Measurements from ENCODE around the gene ATP10A.

ATP10A gene

GRCh38 chr15:25679964-25680685, 183.0 kb downstream of the ATP10A start:
- Mint-ChIP-seq H3K4me3 (no peak overlapping the region), H3K27me3 (no peaks in the 10 kb centered on the region), H3K27ac (no peak overlapping the region), H3K4me1 (no peaks in the 10 kb centered on the region), H3K9me3 (no peaks in the 10 kb centered on the region), H3K36me3 (ENCODE audit: low read depth) (peaks cover 41% of the 10 kb centered on the region)
- DNase-seq (no peak), ATAC-seq (no peak)

GRCh38 chr15:25679492-25679891, 183.6 kb downstream of the ATP10A start:
- Mint-ChIP-seq H3K9me3 (no peaks in the 10 kb centered on the region), H3K4me3 (no peak overlapping the region), H3K36me3 (ENCODE audit: low read depth) (peaks cover 35% of the 10 kb centered on the region), H3K4me1 (no peaks in the 10 kb centered on the region), H3K27ac (no peak overlapping the region), H3K27me3 (no peaks in the 10 kb centered on the region)
- ATAC-seq = no peak
- DNase-seq = no peak

DNA sequence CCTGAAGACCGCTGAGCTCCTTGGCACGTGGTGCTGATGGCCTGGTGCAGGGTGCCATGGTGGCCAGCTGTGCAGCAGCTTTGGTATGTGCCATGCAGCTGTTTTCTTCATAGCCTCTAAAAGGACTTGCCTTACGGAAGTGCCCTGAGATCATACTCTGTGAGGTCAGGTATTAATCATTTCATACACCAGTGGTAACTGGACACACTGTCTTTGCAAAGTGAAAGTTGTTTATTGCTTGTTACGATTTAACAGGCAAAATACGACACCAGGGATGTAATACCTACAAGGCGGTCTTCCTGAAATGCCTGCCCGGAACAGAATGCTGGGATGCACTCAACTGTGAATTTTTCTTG, 184.6 kb downstream of the ATP10A start:
- Mint-ChIP-seq H3K27me3 (no peaks in the 10 kb centered on the region), H3K27ac (no peak overlapping the region), H3K9me3 (no peaks in the 10 kb centered on the region), H3K4me3 (no peak overlapping the region), H3K4me1 (no peaks in the 10 kb centered on the region), H3K36me3 (ENCODE audit: low read depth) (peaks cover 25% of the 10 kb centered on the region)
- ATAC-seq (no peak), DNase-seq (no peak)

DNA sequence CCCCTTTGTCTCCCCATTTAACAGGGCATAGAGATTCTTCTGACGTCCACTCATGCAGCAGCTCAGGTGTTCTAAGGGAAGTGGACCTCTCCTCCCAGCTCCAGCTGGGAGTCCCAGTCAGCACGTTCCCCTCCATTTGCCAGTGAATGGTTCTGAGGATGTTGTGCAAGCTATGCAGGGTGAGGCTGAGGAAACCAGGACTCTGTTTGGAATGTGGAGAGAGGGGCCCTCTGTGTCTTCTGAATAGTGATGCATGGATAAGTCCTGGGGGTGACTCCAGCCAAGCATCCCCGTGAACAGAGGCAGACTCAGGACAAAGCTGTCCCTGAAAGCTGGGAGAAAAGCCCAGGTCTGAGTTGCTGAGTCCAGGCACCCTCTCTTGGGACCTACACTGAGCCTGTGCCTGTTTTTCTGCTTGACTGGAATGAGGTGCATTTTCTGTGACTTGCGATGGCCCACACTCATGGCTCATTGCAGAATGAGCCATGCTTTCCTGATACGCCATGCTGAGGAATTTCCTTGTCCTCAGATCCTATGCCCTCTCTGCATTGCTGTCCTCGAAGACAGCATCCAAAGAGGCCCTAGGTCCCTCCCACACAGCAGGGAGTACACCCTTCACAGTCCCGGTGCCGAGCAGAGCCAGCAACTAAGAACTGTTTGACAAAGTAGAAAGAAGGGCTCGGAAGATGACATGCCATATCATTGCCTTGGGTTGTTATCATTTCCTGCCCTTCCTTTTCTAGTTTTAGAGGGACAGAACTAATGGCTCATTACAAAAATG, 185.2 kb downstream of the ATP10A start:
- ATAC-seq (no peak), DNase-seq (no peak)
- no peaks in the 10 kb centered on the region for H3K27me3 Mint-ChIP-seq
- peaks cover 20% of the 10 kb centered on the region for H3K36me3 Mint-ChIP-seq (ENCODE audit: low read depth)
- no peaks in the 10 kb centered on the region for H3K4me1 Mint-ChIP-seq
- H3K27ac Mint-ChIP-seq = no peak overlapping the region
- H3K4me3 Mint-ChIP-seq = no peak overlapping the region
- no peaks in the 10 kb centered on the region for H3K9me3 Mint-ChIP-seq

DNA sequence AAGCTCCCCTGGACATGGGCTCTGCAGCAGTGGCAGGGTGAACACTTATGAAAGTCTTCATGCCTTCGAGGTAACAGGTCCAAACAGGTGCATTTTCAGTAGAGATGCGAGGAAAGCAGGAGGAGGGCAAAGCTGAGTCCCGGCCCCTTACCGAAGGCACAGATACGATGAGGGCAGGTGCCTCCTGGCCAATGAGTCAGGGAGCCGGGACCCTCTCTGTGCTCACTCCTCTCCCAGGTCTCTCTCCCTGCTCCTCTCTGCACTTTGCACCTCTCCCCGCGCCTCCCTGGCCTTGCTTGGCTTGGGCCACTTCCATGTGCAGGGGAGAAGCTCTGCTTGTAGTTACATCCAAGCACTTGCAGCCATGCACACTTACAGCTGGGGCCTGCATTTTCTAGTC, 187.1 kb downstream of the ATP10A start:
- DNase-seq = no peak
- H3K9me3 Mint-ChIP-seq = no peaks in the 10 kb centered on the region
- H3K27me3 Mint-ChIP-seq = peaks cover 4% of the 10 kb centered on the region
- H3K36me3 Mint-ChIP-seq (ENCODE audit: low read depth) = peaks cover 14% of the 10 kb centered on the region
- no peak overlapping the region for H3K4me3 Mint-ChIP-seq
- H3K4me1 Mint-ChIP-seq = peaks cover 2% of the 10 kb centered on the region
- H3K27ac Mint-ChIP-seq = no peak overlapping the region
- ATAC-seq = no peak

- ATAC-seq (no peak), DNase-seq (no peak)
- Mint-ChIP-seq H3K27ac (no peak overlapping the region), H3K4me3 (no peak overlapping the region), H3K4me1 (peaks cover 2% of the 10 kb centered on the region), H3K36me3 (ENCODE audit: low read depth) (peaks cover 10% of the 10 kb centered on the region), H3K9me3 (no peaks in the 10 kb centered on the region), H3K27me3 (peaks cover 4% of the 10 kb centered on the region)
Measured at GRCh38 chr15:25675396-25675795, 187.7 kb downstream of the ATP10A start.

DNA sequence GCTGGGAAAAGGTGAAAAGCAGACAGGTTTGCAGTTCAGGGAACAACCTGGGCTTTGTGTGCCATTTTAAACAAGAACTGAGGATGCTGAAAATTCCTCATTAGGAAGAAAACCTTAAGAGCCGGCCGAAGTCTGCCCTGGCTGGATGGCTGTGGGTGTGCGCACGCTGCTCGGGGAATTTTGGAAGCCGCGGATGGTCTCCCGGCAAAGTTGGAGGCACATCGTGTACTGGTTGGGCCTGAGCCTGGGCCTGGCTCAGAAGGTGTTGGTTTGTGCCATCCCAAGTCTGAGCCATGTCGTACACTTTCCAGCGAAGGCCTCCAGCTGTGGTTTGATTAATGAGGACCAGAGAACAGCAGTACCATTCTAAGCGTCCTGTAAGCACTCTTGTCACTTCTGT, 188.2 kb downstream of the ATP10A start:
- no peaks in the 10 kb centered on the region for H3K9me3 Mint-ChIP-seq
- H3K27ac Mint-ChIP-seq = no peak overlapping the region
- ATAC-seq = no peak
- H3K4me1 Mint-ChIP-seq = peaks cover 2% of the 10 kb centered on the region
- peaks cover 5% of the 10 kb centered on the region for H3K36me3 Mint-ChIP-seq (ENCODE audit: low read depth)
- no peak for DNase-seq
- no peak overlapping the region for H3K4me3 Mint-ChIP-seq
- peaks cover 4% of the 10 kb centered on the region for H3K27me3 Mint-ChIP-seq

- peaks cover 7% of the 10 kb centered on the region for H3K27me3 Mint-ChIP-seq
- no peak overlapping the region for H3K27ac Mint-ChIP-seq
- H3K36me3 Mint-ChIP-seq (ENCODE audit: low read depth) = peaks cover 4% of the 10 kb centered on the region
- no peak overlapping the region for H3K4me3 Mint-ChIP-seq
- H3K4me1 Mint-ChIP-seq = peaks cover 2% of the 10 kb centered on the region
- DNase-seq (no peak), ATAC-seq (no peak)
- H3K9me3 Mint-ChIP-seq = no peaks in the 10 kb centered on the region
Measured at GRCh38 chr15:25673972-25674371, 189.2 kb downstream of the ATP10A start.

GRCh38 chr15:25673351-25673750, 189.8 kb downstream of the ATP10A start:
- DNase-seq (no peak), ATAC-seq (no peak)
- no peak overlapping the region for H3K4me3 Mint-ChIP-seq
- peaks cover 2% of the 10 kb centered on the region for H3K36me3 Mint-ChIP-seq (ENCODE audit: low read depth)
- no peaks in the 10 kb centered on the region for H3K9me3 Mint-ChIP-seq
- H3K27me3 Mint-ChIP-seq = peaks cover 13% of the 10 kb centered on the region
- peaks cover 2% of the 10 kb centered on the region for H3K4me1 Mint-ChIP-seq
- no peak overlapping the region for H3K27ac Mint-ChIP-seq

GRCh38 chr15:25671132-25671531, 192.0 kb downstream of the ATP10A start:
- DNase-seq (no peak), ATAC-seq (no peak)
- H3K27me3 Mint-ChIP-seq = peaks cover 18% of the 10 kb centered on the region
- H3K4me3 Mint-ChIP-seq = no peak overlapping the region
- H3K9me3 Mint-ChIP-seq = no peaks in the 10 kb centered on the region
- peaks cover 2% of the 10 kb centered on the region for H3K36me3 Mint-ChIP-seq (ENCODE audit: low read depth)
- no peak overlapping the region for H3K27ac Mint-ChIP-seq
- H3K4me1 Mint-ChIP-seq = peaks cover 2% of the 10 kb centered on the region

DNA sequence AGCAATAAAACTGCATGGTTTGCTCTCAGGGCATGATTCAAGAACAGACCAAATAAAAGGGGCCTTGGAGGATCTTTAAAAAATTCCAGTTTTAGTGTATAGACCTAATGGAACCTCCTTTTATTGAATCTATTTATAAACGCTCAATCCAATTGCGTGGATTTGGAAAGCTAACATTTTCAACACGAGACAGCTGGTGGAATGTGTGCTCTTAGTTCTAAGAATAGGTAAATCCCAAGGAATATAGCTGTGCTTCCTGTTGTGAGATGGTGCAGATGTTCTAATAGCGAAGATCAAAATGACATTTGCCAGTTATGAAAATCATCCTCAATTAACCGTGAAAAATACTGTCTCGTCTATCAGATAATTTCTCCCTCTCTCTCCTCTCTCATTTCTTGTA, 192.5 kb downstream of the ATP10A start:
- H3K4me3 Mint-ChIP-seq = no peak overlapping the region
- H3K27ac Mint-ChIP-seq = no peak overlapping the region
- ATAC-seq (no peak), DNase-seq (no peak)
- peaks cover 18% of the 10 kb centered on the region for H3K27me3 Mint-ChIP-seq
- peaks cover 2% of the 10 kb centered on the region for H3K36me3 Mint-ChIP-seq (ENCODE audit: low read depth)
- H3K9me3 Mint-ChIP-seq = no peaks in the 10 kb centered on the region
- peaks cover 2% of the 10 kb centered on the region for H3K4me1 Mint-ChIP-seq

- peaks cover 2% of the 10 kb centered on the region for H3K36me3 Mint-ChIP-seq (ENCODE audit: low read depth)
- ATAC-seq = no peak
- no peaks in the 10 kb centered on the region for H3K9me3 Mint-ChIP-seq
Measured at GRCh38 chr15:25670025-25670554, 193.0 kb downstream of the ATP10A start.

DNA sequence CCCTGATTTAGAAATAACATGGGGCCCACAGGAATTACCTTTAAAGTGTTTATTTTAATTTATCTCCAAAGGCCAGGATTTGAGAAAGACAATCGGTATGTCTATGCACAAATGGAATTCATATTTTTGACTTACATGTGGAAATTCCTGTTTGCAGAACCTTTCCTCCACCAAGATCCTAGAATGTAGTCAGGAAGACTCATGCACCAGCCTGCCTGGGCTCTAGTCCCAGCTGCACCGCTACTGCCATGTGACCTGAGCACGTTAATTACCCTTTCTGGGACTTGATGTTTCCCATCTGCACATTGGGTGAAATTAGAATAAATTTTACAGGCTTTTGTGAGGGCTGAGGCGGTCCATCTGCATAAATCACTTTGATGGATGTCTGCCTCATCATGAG, 194.2 kb downstream of the ATP10A start:
- peaks cover 2% of the 10 kb centered on the region for H3K4me1 Mint-ChIP-seq
- peaks cover 2% of the 10 kb centered on the region for H3K36me3 Mint-ChIP-seq (ENCODE audit: low read depth)
- no peak overlapping the region for H3K27ac Mint-ChIP-seq
- H3K9me3 Mint-ChIP-seq = no peaks in the 10 kb centered on the region
- H3K4me3 Mint-ChIP-seq = no peak overlapping the region
- no peak for ATAC-seq
- DNase-seq = no peak
- peaks cover 20% of the 10 kb centered on the region for H3K27me3 Mint-ChIP-seq

More at GRCh38 chr15:25670025-25670554, 193.0 kb downstream of the ATP10A start:
- H3K27me3 Mint-ChIP-seq = peaks cover 18% of the 10 kb centered on the region
- H3K4me3 Mint-ChIP-seq = no peak overlapping the region
- no peak overlapping the region for H3K27ac Mint-ChIP-seq
- peaks cover 2% of the 10 kb centered on the region for H3K4me1 Mint-ChIP-seq
- DNase-seq = no peak

DNA sequence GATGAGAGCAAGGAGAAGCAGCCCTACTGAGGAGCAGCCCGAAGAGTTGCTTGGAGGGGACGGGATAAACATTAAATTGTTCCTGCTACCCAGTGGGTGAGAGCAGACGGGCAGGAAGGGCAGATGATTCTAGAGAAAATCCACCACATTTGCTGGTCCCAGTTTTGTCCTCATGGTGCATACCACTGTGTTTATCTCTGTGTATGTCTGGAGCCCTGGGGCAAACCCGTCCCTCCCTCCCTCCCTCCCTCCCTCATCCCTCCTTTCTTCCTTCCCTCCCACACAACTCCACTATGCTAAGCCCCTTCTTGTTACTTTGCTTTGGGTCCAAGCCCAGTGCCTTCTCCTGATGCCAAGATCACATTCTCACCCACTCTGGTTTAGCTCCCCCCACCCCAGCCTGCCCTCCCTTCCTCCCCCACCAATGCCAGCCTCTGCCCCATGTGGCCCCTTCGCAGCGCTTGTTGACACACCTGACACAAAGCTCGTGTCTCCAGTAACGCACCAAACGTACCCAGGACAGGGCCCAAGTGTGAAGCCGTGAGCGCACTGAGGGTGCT, 194.8 kb downstream of the ATP10A start:
- H3K27ac Mint-ChIP-seq = no peak overlapping the region
- H3K9me3 Mint-ChIP-seq = no peaks in the 10 kb centered on the region
- H3K4me3 Mint-ChIP-seq = no peak overlapping the region
- ATAC-seq = no peak
- H3K36me3 Mint-ChIP-seq (ENCODE audit: low read depth) = peaks cover 2% of the 10 kb centered on the region
- H3K27me3 Mint-ChIP-seq = peaks cover 20% of the 10 kb centered on the region
- no peak for DNase-seq
- peaks cover 2% of the 10 kb centered on the region for H3K4me1 Mint-ChIP-seq

GRCh38 chr15:25667829-25668228, 195.3 kb downstream of the ATP10A start:
- ATAC-seq = no peak
- Mint-ChIP-seq H3K27ac (no peak overlapping the region), H3K4me1 (peaks cover 2% of the 10 kb centered on the region), H3K36me3 (ENCODE audit: low read depth) (peaks cover 2% of the 10 kb centered on the region), H3K9me3 (no peaks in the 10 kb centered on the region), H3K4me3 (no peak overlapping the region), H3K27me3 (peaks cover 20% of the 10 kb centered on the region)
- DNase-seq = no peak
